CD14-positive monocyte (primary cell): ENCODE results near the gene SEC22A. TPM values are rescaled to one million over a fixed set of nuclear protein-coding genes. Genes with fewer than 3 reads are reported as not detected.

Experiments used
- DNase-seq, 3 donors: peaks; one replicate each; pipeline ENCODE4 v3.0.0-alpha.2; 2011 to 2022
- H2AFZ ChIP-seq: 2 replicates; pipeline ENCODE4 v1.6.0; 2012; ENCODE audit warnings: mild to moderate bottlenecking, low read depth, low read length, inconsistent platforms; ENCODE audit not compliant: insufficient read depth, poor library complexity, severe bottlenecking
- H3K27ac ChIP-seq, 2 donors: 1 replicate in 1 of 2; 2 replicates in 1 of 2; pipeline ENCODE4 v1.5.1; 2012 to 2013; ENCODE audit warnings: low read length in 2 of 2, control low read depth in 1 of 2, inconsistent platforms in 1 of 2, low read depth in 1 of 2, mild to moderate bottlenecking in 1 of 2
- H3K27me3 ChIP-seq, 2 donors: one replicate each; pipeline versions ENCODE4 v1.6.0 to v1.6.1; 2011 to 2013; ENCODE audit warnings: low read length in 2 of 2; ENCODE audit not compliant: control insufficient read depth in 2 of 2, insufficient read depth in 2 of 2
- H3K36me3 ChIP-seq, 2 donors: replicated peaks in 1 of 2; 1 replicate in 1 of 2; 2 replicates in 1 of 2; pipeline versions ENCODE4 v1.5.1 to v1.6.1; 2012 to 2013; ENCODE audit warnings: low read length in 2 of 2, control low read depth in 1 of 2, inconsistent platforms in 1 of 2, mild to moderate bottlenecking in 1 of 2; ENCODE audit not compliant: insufficient read depth in 2 of 2, control insufficient read depth in 1 of 2
- H3K4me1 ChIP-seq, 2 donors: 1 replicate in 1 of 2; 2 replicates in 1 of 2; pipeline versions ENCODE4 v1.5.1 to v1.6.1; 2012 to 2013; ENCODE audit warnings: low read length in 2 of 2, control low read depth in 1 of 2, inconsistent platforms in 1 of 2, mild to moderate bottlenecking in 1 of 2, moderate library complexity in 1 of 2; ENCODE audit not compliant: insufficient read depth in 2 of 2, control insufficient read depth in 1 of 2
- H3K4me2 ChIP-seq: replicated peaks from 2 replicates; pipeline ENCODE3; 2012; ENCODE audit warnings: low read length, moderate library complexity, mild to moderate bottlenecking; ENCODE audit not compliant: poor library complexity, severe bottlenecking; ENCODE audit errors: extremely low read depth
- H3K4me3 ChIP-seq, 3 experiments: fragments of 200-600 bp in 1 of 3; sonication (generic) in 1 of 3; replicated peaks in 1 of 3; 1 replicate in 2 of 3; 2 replicates in 1 of 3; pipeline ENCODE4 v1.5.1; 2011 to 2013; ENCODE audit warnings: low read length in 3 of 3, mild to moderate bottlenecking in 3 of 3, control low read depth in 2 of 3, low read depth in 2 of 3, inconsistent platforms in 1 of 3, moderate library complexity in 1 of 3
- H3K79me2 ChIP-seq: 2 replicates; pipeline ENCODE4 v1.6.0; 2012; ENCODE audit warnings: mild to moderate bottlenecking, control low read depth, inconsistent platforms, low read length, moderate library complexity; ENCODE audit not compliant: insufficient read depth
- H3K9ac ChIP-seq: 2 replicates; pipeline ENCODE4 v1.6.0; 2017; ENCODE audit warnings: low read length, mild to moderate bottlenecking; ENCODE audit not compliant: insufficient read depth, poor library complexity, severe bottlenecking
- H3K9me3 ChIP-seq, 2 donors: replicated peaks in 1 of 2; 1 replicate in 1 of 2; 2 replicates in 1 of 2; pipeline versions ENCODE4 v1.5.1 to v1.6.1; 2012 to 2013; ENCODE audit warnings: low read length in 2 of 2, control low read depth in 1 of 2; ENCODE audit not compliant: control insufficient read depth in 1 of 2, insufficient read depth in 1 of 2
- H4K20me1 ChIP-seq: 2 replicates; pipeline ENCODE4 v1.6.0; 2012; ENCODE audit warnings: mild to moderate bottlenecking, low read length, control low read depth, moderate library complexity; ENCODE audit not compliant: insufficient read depth
- H3K27ac Mint-ChIP-seq, 7 donors: one replicate each; pipeline ENCODE4 v1.8.0; 2020; ENCODE audit warnings: mild to moderate bottlenecking in 7 of 7, mixed read lengths in 7 of 7, moderate library complexity in 6 of 7, inconsistent platforms in 2 of 7
- H3K27me3 Mint-ChIP-seq, 3 donors: one replicate each; pipeline ENCODE4 v1.8.0; 2021 to 2022; ENCODE audit warnings: low read depth in 3 of 3, mild to moderate bottlenecking in 3 of 3, mixed read lengths in 3 of 3, moderate library complexity in 3 of 3, inconsistent platforms in 1 of 3
- H3K36me3 Mint-ChIP-seq, 2 donors: one replicate each; pipeline ENCODE4 v1.8.0; 2020; ENCODE audit warnings: mixed read lengths in 2 of 2, inconsistent platforms in 1 of 2, mild to moderate bottlenecking in 1 of 2
- H3K4me1 Mint-ChIP-seq: one replicate; pipeline ENCODE4 v1.8.0; 2020; ENCODE audit warnings: mild to moderate bottlenecking, mixed read lengths
- H3K4me3 Mint-ChIP-seq, 2 donors: one replicate each; pipeline ENCODE4 v1.8.0; 2020; ENCODE audit warnings: mild to moderate bottlenecking in 2 of 2, mixed read lengths in 2 of 2, moderate library complexity in 1 of 2
- H3K9me3 Mint-ChIP-seq, 7 donors: one replicate each; pipeline ENCODE4 v1.8.0; 2020 to 2022; ENCODE audit warnings: mixed read lengths in 7 of 7, mild to moderate bottlenecking in 6 of 7, moderate library complexity in 6 of 7, inconsistent platforms in 2 of 7
- WGBS: methylation state at CpG from one replicate; pipeline ENCODE4 v1.1.5; 2013; ENCODE audit warnings: missing lambda C conversion rate; ENCODE audit not compliant: insufficient coverage; 5-methylcytosine and 5-hydroxymethylcytosine counted together
- intact Hi-C, 2 donors: fragments of 100-400 bp; cut with micrococcal nuclease; formaldehyde crosslinking; loops; one replicate each; pipeline versions ENCODE4 v1.15.0 to v1.15.1; 2023
- polyA plus RNA-seq, 3 donors: library from polyadenylated mRNA; depleted of rRNA in 1 of 3; unstranded in 2 of 3; stranded (reverse) in 1 of 3; fragments of 300-500 nt in 2 of 3; fragments of >200 nt in 1 of 3; fragmentation: Illumina TruSeq in 2 of 3; gene quantifications; 1 replicate in 2 of 3; 2 replicates in 1 of 3; pipeline ENCODE4 v1.2.3, GENCODE V29; 2012 to 2021
- TF ChIP-seq, protein P1 (sequence below): fragments of 200-600 bp; IDR thresholded peaks from one replicate; pipeline ENCODE4 v1.8.0; 2022; ENCODE audit warnings: antibody characterized with exemption, mild to moderate bottlenecking

SEC22A gene
- polyA plus RNA-seq, 3 donors = 6.4 to 11.0 (median 8.8) TPM

DNA sequence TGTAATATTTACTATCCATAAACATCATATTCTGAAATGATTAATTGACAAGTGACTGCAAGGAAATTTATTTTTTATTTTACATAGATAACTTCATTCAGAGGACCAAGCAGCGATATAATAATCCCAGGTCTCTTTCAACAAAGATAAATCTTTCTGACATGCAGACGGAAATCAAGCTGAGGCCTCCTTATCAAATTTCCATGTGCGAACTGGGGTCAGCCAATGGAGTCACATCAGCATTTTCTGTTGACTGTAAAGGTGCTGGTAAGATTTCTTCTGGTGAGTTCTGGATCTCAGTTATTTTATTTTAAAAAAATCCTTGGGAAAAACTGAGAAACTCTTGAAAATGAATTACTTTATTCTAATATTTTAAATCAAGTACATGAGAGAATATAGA, 23.3 kb downstream of the SEC22A start:
- Histone ChIP-seq H3K27ac (no peak overlapping the region), H4K20me1 (no peaks in the 10 kb centered on the region), H3K9me3 (peaks cover 19 to 22% of the 10 kb centered on the region in 2 donors), H3K27me3 (no peaks in the 10 kb centered on the region), H3K4me1 (no peaks in the 10 kb centered on the region), H3K79me2 (no peaks in the 10 kb centered on the region), H2AFZ (no peak overlapping the region), H3K9ac (no peak overlapping the region), H3K4me3 (no peak overlapping the region), H3K4me2 (no peak overlapping the region), H3K36me3 (peaks cover 29 to 59% of the 10 kb centered on the region in 2 donors)
- TF ChIP-seq, protein P1, sequence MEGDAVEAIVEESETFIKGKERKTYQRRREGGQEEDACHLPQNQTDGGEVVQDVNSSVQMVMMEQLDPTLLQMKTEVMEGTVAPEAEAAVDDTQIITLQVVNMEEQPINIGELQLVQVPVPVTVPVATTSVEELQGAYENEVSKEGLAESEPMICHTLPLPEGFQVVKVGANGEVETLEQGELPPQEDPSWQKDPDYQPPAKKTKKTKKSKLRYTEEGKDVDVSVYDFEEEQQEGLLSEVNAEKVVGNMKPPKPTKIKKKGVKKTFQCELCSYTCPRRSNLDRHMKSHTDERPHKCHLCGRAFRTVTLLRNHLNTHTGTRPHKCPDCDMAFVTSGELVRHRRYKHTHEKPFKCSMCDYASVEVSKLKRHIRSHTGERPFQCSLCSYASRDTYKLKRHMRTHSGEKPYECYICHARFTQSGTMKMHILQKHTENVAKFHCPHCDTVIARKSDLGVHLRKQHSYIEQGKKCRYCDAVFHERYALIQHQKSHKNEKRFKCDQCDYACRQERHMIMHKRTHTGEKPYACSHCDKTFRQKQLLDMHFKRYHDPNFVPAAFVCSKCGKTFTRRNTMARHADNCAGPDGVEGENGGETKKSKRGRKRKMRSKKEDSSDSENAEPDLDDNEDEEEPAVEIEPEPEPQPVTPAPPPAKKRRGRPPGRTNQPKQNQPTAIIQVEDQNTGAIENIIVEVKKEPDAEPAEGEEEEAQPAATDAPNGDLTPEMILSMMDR = no peak
- Mint-ChIP-seq H3K4me3 (no peak overlapping the region), H3K27ac (no peak overlapping the region), H3K4me1 (peaks cover 4% of the 10 kb centered on the region), H3K27me3 (no peaks in the 10 kb centered on the region), H3K36me3 (peaks cover 43 to 60% of the 10 kb centered on the region in 2 donors), H3K9me3 (peaks cover 23 to 41% (median 32%) of the 10 kb centered on the region in 7 donors)
- intact Hi-C loops = no loop called here
- WGBS = no CpG with 5 or more reads among the region's 3 CpGs
- DNase-seq = no peak

DNA sequence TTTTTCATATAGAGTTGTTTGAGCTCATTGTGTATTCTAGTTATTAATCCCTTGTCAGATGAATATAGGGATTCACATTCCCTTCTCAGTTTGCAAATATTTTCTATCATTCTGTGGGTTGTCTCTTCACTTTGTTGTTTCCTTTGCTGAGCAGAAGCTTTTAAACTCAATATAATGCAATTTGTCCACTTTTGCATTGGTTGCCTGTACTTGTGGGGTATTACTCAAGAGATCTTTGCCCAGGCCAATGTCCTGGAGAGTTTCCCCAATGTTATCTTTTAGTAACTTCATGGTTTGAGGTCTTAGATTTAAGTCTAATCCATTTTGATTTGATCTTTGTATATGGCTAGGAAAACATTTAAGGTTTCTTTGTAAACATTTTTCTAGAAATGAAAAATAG, 24.8 kb downstream of the SEC22A start:
- H3K4me3 Mint-ChIP-seq = no peak overlapping the region
- no peaks in the 10 kb centered on the region for H3K79me2 ChIP-seq
- H3K27ac Mint-ChIP-seq = no peak overlapping the region
- H3K4me1 Mint-ChIP-seq = peaks cover 4% of the 10 kb centered on the region
- peaks cover 23 to 43% (median 32%) of the 10 kb centered on the region in 7 donors for H3K9me3 Mint-ChIP-seq
- no peaks in the 10 kb centered on the region for H4K20me1 ChIP-seq
- no peaks in the 10 kb centered on the region for H3K27me3 ChIP-seq
- H3K4me3 ChIP-seq = no peak overlapping the region
- H2AFZ ChIP-seq = no peak overlapping the region
- no peak overlapping the region for H3K4me2 ChIP-seq
- TF ChIP-seq, protein P1 = no peak
- intact Hi-C loops = no loop called here
- DNase-seq = no peak
- no peaks in the 10 kb centered on the region for H3K4me1 ChIP-seq
- H3K9ac ChIP-seq = no peak overlapping the region
- H3K27me3 Mint-ChIP-seq = no peaks in the 10 kb centered on the region
- H3K27ac ChIP-seq = no peak overlapping the region
- peaks cover 19 to 23% of the 10 kb centered on the region in 2 donors for H3K9me3 ChIP-seq
- H3K36me3 Mint-ChIP-seq = peaks cover 50 to 73% of the 10 kb centered on the region in 2 donors
- peaks cover 29 to 59% of the 10 kb centered on the region in 2 donors for H3K36me3 ChIP-seq
